Cortex of kidney (tissue), 1 donor: ENCODE results near the gene CHCHD3.
"Not testable (repeated sequence)": the region's sequence is repeated elsewhere in the genome, so short reads cannot be mapped to it uniquely, and the experiment has no call there.

Experiments used
- DNase-seq: peaks from one replicate; lab custom pipeline; 2025; lab: John Stamatoyannopoulos, UW

Gene CHCHD3

DNA sequence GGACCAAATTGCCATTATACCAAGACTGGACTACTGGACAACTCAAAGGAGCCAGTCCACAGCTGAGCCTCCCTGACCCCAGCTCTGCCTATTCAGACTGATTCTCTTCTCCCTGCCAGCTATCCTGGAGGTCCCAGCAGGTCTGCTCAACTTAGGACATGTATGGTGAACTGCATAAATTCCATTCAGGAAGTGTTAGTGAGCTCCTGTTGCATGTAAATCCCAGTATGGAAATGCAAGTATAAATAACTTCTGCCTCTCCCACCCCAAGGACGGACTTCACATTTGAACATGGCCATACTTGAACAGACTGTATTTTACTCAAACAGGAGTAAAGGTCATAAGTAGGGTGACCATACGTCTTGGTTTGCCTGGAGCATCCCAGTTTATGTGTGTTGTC, 128.4 kb downstream of the CHCHD3 start:
- DNase-seq, result no peak

DNA sequence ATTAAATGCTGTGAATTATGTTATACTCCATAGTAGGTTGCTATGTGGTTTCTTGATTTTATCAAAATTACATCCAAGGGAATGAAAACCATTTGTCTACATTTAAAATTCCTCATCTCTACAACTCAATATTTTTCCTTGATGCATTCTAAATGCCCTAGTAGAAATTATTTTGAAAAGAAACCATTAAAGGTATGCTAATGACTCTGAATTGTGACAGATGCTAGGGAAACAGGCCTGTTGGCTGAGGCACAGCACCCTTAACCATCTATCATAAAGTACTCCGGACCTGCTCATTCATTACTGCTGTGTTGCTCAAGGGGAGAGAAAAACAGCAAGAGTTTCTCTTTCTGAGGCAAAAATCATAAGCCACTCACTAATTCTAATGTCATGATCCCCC, 131.2 kb downstream of the CHCHD3 start:
- no peak for DNase-seq

DNA sequence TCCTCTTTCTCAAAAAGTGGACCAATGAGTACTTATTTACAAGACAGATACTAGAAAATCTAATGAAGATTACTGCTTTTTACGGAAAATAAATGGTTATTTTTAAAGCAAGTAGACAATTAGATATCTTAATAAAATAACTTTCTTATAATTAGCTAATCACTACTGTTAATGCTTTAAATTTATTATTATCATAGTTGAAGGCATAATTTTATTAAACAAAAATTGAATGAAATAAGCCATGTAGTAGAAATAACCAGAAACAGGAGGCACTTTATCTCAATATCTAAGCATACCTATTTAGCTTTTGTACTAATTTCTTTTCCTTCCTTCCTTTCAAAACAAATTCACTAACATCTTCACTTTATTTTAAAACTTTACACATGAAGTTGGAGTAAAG, 134.9 kb downstream of the CHCHD3 start:
- DNase-seq, result no peak

DNA sequence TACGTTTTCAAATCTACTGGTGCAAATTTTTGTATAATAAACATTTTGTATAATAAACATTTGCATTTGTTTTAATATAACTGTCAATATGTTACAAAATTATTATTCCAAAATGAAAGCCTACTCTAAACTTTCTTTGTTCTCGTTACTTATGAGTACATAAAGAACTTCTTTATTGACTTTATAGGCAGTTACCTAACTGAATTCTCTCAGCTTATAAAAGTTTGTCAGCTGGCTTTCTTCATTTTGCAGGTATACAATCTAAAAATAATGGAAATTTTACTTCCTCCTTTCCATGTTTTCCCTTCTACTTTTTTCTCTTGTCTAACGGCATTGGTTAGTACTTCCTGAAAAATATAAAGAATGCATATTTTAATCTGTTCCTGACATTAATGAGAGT, 137.1 kb downstream of the CHCHD3 start:
- DNase-seq, result no peak

DNA sequence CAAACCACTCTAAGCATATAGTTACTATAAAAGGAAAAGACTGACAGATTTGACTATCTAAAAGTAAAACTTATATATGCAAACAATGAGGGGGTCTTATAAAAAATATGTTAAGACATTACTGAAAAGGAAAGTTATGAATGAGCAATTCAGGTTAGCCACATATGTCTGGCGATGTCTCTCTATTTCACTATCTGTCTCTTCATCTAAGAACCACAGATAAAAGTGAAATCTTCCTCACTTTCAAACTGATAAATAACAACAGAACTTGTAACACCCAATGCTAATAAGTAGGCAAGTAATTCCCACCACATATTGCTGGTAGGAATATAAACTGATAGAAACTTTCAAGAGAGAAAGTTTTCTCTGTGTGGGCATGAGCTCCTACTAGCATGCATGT, 138.2 kb downstream of the CHCHD3 start:
- no peak for DNase-seq

DNA sequence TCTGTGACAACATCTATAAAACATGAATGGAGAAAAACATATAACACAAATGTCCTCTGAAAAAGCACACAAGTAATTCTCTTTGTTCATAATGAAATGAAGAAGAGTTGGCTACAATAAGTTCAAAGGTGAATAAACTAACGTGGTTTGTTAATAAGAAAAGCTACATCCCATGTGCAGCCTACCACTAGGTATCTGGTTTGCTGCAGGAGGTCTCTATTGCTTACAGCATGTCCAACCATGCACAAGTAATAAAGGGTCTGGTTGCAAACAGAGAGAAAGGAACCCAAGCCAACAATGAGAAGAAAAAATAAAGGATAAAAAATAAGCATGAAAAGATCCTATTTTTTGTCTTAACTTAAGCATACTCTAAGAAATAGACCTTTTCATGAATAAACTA, 139.2 kb downstream of the CHCHD3 start:
- no peak for DNase-seq

DNA sequence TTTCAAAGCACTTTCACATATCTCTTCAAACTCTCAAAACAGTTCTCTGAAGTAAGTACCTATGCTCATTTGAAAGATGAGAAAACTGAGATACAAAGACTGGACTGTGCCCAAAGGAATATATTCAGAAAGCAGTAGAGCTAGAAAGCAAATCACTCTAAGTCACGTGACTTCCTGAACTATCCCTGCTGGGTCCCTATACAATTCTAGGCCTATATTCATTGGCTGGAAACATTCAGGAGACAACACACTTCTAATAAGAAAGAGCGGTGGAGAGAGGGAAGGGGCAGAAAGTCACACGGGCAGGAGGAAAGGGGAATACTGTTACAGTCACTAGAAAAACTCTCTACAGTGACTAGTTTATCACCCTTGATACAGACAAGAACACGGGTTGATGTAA, 140.0 kb downstream of the CHCHD3 start:
- no peak for DNase-seq

DNA sequence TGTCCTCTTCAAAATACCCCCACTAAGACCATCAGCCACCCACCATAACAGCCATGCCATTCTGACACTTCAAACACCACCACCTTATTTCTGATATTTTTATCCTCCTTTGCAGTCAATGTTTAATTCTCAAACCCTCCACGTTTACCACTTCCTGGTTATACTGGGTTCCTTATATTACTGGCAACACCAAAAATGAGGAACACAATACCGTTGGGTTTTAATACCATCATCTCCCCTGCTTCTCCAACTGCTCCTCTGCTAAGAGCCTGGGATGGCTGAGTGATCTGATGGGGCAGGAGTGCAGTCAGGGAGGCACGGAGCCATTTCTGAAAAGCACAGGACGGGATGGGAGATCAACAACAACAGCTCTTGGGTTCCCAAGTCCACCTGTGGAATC, 140.5 kb downstream of the CHCHD3 start:
- DNase-seq, result no peak

DNA sequence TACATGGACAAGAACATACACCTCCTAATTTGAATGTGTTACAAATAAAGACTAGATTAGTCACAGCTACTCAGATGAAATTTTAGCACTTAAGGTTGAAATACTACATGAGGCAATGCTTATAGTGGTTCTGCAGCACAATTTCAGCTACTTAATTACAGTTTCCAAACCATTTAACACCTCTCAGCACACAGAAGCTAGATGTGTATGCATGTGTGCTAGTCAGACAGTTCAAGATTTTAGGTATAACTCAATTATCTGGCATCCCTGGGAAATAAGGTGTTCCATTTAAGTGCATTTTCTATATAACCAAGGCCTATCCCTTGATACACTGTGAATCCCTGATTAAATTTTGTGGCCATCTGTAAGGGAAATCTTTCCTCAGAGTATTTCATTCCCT, 141.8 kb downstream of the CHCHD3 start:
- DNase-seq, result no peak

DNA sequence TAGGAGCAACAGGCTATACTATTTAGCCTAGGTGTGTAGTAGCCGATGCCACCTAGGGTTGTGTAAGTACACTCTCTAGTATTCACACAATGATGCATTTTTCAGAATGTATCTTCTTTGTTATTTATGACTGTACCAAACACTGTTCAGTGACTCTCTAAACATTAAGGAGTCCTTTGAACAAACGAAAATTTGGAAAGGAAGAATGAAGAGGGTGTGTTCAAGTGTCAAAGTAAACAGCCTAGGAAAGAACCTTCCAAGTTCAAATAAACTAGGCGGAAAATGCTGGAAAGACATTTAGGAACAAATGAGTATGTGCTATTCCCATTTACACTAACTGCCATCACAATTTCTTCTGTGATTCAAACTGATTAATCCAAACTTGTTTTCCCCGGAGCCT, 142.4 kb downstream of the CHCHD3 start:
- DNase-seq, result no peak

DNA sequence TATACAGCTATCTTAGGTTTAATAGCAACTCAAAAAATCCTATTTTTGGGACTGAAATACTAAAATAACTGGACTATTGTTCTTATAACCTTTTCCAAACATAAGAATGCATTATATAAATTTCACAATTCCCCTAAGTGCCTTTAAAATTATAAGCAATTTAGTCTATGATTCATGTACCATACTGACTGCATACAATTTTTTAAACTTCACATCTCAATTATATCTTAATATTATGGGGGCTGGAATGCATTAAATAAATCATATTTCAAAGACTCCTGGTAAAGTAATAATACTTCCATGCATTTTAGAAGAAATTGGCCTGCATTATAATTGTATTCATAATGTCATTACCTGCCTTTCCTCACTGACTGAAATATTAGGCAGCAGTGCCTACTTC, 144.6 kb downstream of the CHCHD3 start:
- no peak for DNase-seq

DNA sequence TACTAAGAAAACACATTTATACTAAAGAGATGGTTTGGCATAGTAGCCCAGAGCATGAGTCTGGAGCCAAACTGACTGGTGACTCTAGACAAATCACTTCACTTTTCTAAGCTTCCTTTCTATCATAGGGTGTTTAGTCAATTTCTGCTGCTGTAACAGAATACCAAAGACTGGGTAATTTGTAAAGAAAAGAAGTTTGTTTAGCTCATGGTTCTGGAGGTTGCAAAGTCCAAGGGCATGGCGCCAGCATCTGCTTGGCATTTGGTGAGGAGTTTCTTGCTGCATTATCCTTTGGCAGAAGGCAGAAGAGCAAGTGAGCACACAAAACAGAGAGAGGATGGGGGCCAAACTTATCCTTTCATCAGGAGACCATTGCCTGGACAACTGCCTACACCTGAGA, 146.3 kb downstream of the CHCHD3 start:
- DNase-seq, result no peak

DNA sequence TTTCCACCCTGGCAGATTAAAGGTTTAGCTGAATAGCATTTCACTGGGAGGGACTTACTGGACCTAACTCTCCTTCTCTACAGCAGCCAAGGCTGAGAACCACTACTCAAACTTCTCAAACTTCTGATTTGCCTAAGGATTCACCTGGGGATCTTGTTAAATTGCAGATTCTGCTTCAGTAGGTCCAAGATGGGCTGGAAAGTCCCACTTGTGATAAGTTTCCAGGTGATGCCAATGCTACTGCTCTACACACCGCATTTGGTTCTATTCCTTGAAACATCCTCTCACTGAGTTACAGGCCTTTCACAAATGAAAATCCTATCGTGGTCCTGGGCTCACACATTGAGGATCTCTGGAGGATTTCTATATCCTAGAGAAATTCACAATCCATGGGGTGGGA, 147.9 kb downstream of the CHCHD3 start:
- DNase-seq, result no peak

DNA sequence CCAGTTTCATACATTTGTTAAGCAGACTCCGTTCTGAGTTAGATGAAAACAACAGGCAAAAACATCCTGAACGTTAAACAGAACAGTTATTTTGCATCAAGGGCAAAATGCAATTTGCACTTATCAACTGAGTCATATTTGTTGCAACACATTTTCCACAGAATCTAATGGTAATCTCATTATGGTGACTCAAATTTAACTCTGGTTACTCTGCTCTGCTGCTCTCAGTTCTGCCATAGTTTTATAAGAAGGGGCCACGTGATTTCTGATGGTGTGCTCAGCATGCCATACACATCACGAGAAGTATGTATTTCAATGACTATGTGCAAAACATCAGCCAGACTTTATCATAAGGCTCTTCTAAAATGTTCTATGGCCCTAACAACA, 148.8 kb downstream of the CHCHD3 start:
- no peak for DNase-seq

DNA sequence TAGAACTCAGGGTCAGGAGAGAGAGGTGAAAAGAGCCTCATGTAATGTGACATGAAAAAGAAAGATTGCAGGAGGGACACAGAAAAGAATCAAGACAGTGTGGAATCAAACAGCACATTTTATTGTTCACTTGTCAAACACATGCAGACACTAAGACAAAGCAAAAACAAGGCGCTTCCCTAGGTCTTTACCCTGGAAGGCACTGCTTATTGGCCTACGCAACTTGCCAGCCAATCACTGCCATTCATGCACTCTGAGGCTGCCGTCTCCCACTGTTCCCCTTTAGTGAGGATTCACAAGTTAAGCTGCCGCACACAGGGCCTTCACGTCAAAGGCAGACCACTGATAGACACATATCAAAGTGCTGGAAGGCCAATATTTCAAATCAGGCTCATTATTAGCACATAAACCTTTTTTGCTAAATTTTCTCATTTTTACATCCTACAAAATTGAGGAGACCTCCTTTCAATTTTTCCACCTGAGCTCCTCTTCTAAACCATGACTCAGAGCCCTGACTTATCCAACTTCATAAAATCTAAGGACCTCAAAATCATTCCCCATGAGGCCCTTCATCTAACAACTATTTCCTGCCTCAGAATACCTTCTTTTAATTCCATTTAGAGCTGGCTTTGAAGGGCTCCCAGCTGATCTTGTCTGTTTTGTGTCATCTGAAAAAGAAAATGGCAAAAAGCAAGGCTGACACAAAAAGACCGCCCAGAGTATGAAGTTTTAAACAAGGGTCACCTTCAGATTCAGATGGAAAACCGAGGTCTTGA, 149.4 kb downstream of the CHCHD3 start:
- no peak for DNase-seq

DNA sequence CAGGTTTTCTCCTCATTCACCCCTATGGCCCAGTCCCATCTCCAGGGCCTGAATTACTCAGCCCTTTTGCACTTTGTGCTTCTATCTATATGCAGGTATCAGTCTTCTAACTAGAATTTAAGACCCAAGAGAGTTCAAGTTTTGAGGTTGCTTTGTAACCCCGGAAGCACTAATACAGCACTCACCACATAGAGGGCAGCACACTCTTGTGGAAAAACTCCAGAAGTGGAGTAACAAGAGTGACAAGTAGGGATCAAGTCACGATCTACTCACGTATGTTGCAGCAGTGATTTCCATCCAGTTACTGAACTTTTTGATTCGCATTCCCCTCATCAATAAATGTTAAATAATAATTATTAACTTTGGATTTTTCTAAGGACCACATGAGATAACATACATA, 151.0 kb downstream of the CHCHD3 start:
- no peak for DNase-seq

DNA sequence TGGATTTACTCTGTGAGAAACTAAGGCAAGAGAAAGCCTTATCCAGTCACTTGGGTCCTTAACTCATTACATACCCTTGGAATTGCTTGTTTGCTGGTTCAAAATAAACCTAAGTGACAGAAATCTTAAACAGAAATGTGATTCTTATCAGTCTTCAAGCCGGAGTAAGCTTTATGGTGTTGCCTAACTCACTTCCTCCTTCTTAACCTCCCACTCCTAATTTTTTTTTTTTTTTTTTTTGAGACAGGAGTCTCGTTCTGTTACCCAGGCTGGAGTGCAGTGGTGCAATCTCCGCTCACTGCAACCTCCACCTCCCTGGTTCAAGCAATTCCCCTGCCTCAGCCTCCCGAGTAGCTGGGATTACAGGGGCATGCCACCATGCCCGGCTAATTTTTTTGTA, 151.9 kb downstream of the CHCHD3 start:
- not testable (repeated sequence) for DNase-seq

DNA sequence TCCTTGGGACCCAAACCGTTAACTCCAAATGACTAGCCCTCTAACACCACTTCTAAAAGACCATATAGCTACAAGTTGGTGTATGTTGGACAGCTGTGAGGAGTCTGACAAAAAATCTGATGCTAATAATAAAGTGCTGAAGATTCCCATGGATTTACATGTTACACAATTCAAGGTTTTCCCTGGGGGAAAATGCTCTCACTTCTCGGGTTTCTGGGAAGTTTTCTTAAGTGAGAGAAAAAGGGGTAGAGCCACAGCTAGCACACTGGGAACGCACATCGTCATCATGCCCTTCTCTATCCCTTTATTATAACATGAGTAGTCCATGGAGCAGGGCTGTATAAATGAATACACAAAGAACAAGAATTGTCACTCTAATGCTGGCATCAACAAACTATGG, 162.1 kb downstream of the CHCHD3 start:
- no peak for DNase-seq

DNA sequence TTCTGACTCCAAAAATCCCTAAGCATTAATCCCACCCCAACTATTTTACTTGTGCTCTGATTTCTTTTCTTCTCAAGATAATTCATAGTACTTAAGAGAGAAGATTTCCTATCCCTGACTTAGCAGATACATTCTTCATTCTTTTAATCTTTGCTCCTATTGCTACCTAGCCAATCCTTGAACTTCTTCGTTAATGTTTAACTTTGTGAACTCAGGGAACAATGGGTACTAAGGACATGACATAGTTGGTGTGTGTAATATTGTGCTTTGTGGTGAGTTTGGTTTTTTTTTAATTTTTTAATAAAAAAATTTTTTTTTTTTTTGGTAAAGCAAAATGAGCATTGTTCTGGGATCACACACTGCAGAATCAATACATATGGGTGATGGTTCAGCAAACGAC, 166.2 kb downstream of the CHCHD3 start:
- no peak for DNase-seq

DNA sequence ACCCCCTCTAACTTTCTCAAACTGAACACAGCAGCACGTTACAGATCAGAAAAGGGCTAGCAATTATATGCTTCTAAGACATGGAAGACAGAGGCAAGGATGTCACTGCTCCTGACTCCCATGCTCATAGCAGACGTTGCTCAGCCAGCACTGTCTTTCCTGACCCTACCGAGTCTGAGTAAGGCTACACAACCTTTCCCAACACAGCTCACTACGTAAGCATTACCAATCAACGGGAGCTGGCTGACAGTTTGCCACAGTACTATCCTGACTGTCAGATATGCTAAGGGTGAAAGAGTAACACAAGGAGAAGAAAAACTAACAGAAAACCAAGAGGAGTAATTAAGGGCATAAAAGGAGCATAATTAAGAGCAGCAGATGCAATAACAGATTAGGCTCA, 171.2 kb downstream of the CHCHD3 start:
- DNase-seq, result no peak

DNA sequence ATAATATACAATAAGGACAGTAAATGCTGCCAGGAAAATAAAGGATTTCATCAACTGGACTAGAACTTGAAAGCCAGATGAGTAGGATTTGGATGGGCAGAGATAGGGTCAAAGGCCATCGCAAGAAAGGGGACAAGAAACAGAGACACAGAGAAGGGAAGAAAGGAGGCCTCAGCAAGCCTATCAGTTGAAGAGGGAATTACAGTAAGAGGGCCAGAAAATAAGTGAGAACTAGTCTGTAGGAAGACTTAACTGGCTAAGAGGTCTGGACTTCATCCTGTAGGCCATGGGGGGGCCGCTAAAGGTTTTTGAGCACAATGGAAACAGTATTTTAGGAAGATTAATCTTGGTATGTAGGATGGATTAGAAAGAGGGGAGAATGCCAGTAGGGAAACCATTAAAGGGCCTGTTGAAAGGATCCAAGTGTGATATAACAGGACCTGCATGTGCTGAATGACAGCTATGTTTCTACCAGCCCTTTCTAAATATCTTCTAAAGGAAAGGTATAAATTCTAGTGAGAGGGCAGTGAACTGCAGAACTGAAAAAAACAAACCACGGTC, 174.4 kb downstream of the CHCHD3 start:
- no peak for DNase-seq

DNA sequence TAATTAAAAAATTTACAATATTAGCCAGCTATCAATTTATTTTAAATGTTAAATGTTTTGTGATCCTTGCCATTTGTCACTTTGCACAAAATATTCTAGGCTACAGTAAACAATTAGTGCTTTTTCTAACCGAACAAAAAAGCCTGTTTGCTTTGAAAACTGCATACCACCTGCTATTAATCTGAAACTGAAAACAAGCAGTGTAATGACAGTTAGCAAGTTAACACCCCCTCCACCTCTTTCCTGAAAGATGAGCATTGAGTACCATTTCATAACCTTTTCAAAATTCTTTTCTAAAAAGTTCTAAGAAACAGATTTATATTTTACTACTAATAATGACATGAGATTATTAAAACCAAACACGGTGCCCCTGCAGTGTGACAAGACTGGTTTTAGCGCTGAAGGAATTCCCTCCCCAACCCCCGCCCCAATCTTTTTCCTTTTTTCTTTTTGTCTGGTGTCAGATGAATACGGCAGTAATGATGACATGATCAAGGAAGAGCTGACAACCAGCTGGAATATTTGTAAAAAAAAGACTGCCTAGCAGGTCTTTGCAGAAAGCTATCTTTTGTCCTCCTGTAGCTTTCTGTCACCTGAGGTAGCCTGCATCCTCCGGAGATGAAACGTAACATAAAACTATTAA, 175.6 kb downstream of the CHCHD3 start:
- DNase-seq, result no peak

DNA sequence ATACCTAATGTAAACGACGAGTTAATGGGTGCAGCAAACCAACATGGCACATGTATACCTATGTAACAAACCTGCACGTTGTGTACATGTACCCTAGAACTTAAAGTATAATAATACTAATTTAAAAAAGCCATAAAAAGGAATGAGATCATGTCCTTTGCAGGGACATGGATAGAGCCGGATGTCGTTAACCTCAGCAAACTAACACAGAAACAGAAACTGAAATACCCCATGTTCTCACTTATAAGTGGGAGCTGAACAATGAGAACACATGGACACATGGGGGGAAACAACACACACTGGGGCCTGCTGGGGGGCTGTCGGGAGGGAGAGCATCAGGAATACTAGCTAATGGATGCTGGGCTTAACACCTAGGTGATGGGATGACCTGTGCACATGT, 176.8 kb downstream of the CHCHD3 start:
- not testable (repeated sequence) for DNase-seq

DNA sequence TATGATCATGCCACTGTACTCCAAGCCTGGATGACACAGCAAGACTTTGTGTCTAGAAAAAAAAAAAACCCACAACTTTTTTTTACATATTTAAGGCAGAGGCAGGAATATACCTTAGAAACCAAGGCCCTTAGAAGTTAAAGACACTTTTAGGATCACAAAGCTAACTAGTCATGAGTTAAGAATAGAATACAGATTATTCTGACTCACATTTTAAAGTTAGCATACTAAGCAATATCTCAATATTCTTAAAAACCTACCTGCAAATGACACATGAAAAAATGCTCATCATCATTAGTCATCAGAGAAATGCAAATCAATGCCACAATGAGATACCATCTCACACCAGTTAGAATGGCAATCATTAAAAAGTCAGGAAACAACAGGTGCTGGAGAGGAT, 177.7 kb downstream of the CHCHD3 start:
- DNase-seq, result no peak
